K562 (cell line): ENCODE measurements around the gene CITED1.

Source experiments
- BRCA1 ChIP-seq, 2 experiments: fragments of 450-650 bp in 1 of 2; sonication (generic) in 1 of 2; formaldehyde crosslinking in 1 of 2; IDR thresholded peaks; 2 replicates each; pipeline versions ENCODE4 v1.5.0 to v1.6.1; 2017 to 2020; ENCODE audit warnings: mild to moderate bottlenecking in 1 of 2, missing genetic modification reagents in 1 of 2
- CBX5 ChIP-seq: IDR thresholded peaks from 2 replicates; pipeline ENCODE4 v1.6.1; 2014; ENCODE audit warnings: low read depth, borderline replicate concordance
- KDM4B ChIP-seq, 2 experiments: fragments of 450-650 bp in 1 of 2; sonication (generic) in 1 of 2; IDR thresholded peaks; 2 replicates each; pipeline ENCODE4 v1.6.1; 2016 to 2017; ENCODE audit warnings: borderline replicate concordance in 2 of 2, antibody characterized with exemption in 1 of 2, low read depth in 1 of 2, mild to moderate bottlenecking in 1 of 2
- TBP ChIP-seq: optimal IDR thresholded peaks from 2 replicates; pipeline ENCODE3; 2011; ENCODE audit warnings: low read depth, low read length, improper control_type of control experiment

DNA sequence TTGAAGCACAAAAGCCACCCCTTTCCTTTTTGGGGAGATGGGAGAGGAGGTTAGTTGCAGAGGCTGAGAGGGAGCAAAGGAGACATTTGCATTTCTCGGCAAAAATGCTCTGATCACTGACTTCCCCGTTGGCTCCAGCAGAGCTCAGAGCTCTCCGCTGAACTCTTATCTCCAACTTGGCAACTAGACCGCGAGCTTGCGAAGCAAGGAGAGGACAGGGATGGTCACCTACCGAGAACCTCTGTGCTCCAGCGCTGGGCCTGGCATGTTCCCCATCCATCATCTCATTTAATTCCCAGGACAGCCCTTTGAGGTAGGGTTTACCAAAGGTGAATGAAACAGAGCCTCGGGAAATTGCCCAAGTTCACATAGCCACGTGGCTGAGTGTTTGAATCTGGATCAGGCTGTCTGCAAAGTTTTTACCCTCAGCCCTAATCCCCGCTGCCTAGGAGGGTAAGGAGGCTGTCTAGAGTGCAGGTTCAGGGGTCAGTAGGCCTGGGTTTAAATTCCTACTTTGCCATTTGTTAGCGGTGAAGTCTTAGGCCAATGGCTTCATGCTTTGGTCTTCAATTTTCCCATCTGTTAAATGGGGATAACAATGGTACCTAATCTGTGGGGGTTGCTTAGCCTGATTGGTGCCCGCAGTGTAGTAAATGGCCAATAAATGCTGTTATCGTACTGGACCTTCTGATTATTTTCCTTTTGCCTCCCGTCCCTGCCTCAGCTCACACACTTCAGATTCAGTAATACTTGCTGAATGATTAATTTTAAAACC lies 3.8 kb upstream of the CITED1 start:
- no peak for TF ChIP-seq KDM4B (IDR thresholded peaks at IDR 0.05; ENCODE audit: borderline replicate concordance in 2 of 2, low read depth in 1 of 2)
- no peak for TF ChIP-seq TBP
- TF ChIP-seq CBX5 = no peak
- TF ChIP-seq BRCA1 (IDR thresholded peaks at IDR 0.05) = no peak
- no peak for TF ChIP-seq BRCA1 (CRISPR knock-in tag; IDR thresholded peaks at IDR 0.05)
